ENCODE results near the gene SDE2.

SDE2 gene

GRCh38 chr1:225979421-225979820 lies 19.7 kb downstream of the SDE2 start:
- TF ChIP-seq REST (IDR thresholded peaks at IDR 0.05; ENCODE audit: insufficient read depth in 1 of 2, low read depth in 2 of 2, low read length in 2 of 2) (no peak), TAF1 (IDR thresholded peaks at IDR 0.05; ENCODE audit: borderline replicate concordance, insufficient read depth, low read length) (no peak), POLR2AphosphoS5 (IDR thresholded peaks at IDR 0.05; ENCODE audit: low read depth, low read length) (no peak), SIN3A (IDR thresholded peaks at IDR 0.05; ENCODE audit: borderline replicate concordance, insufficient read depth, low read length) (no peak), FOXP2 (optimal IDR thresholded peaks at IDR 0.05; ENCODE audit: borderline replicate concordance, extremely low read depth, extremely low read length, insufficient read depth) (no peak)

GRCh38 chr1:225977937-225978748 lies 21.0 kb downstream of the SDE2 start:
- TF ChIP-seq SIN3A (IDR thresholded peaks at IDR 0.05; ENCODE audit: borderline replicate concordance, insufficient read depth, low read length), result no peak
- no peak for TF ChIP-seq FOXP2 (optimal IDR thresholded peaks at IDR 0.05; ENCODE audit: borderline replicate concordance, extremely low read depth, extremely low read length, insufficient read depth)
- no peak for TF ChIP-seq POLR2AphosphoS5 (IDR thresholded peaks at IDR 0.05; ENCODE audit: low read depth, low read length)
- no peak for TF ChIP-seq TAF1 (IDR thresholded peaks at IDR 0.05; ENCODE audit: borderline replicate concordance, insufficient read depth, low read length)
- TF ChIP-seq REST (IDR thresholded peaks at IDR 0.05; ENCODE audit: insufficient read depth in 1 of 2, low read depth in 2 of 2, low read length in 2 of 2), result no peak

DNA sequence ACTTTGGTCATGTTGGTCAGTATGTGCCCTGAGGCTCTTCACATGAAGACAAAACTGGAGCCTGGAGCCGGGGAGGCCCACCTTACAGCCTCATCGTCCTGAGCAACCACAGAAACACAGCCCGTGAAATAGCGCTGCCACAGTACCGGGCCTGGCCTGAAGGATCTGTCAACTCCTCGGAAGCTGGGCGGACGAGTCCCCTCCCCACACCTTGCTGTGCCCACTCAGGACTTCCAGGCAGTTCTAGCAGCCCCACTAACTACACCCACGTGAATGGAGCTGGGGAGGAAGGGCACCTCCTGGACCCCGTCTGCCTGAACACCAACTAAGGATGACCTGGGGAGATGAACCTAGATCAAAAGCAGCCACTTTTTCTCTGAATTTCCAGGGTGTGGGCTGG lies 24.7 kb downstream of the SDE2 start:
- TF ChIP-seq REST (IDR thresholded peaks at IDR 0.05; ENCODE audit: insufficient read depth in 1 of 2, low read depth in 2 of 2, low read length in 2 of 2) (no peak), POLR2AphosphoS5 (IDR thresholded peaks at IDR 0.05; ENCODE audit: low read depth, low read length) (no peak), TAF1 (IDR thresholded peaks at IDR 0.05; ENCODE audit: borderline replicate concordance, insufficient read depth, low read length) (no peak), SIN3A (IDR thresholded peaks at IDR 0.05; ENCODE audit: borderline replicate concordance, insufficient read depth, low read length) (no peak), FOXP2 (optimal IDR thresholded peaks at IDR 0.05; ENCODE audit: borderline replicate concordance, extremely low read depth, extremely low read length, insufficient read depth) (no peak)

- no peak for TF ChIP-seq REST (IDR thresholded peaks at IDR 0.05; ENCODE audit: insufficient read depth in 1 of 2, low read depth in 2 of 2, low read length in 2 of 2)
- no peak for TF ChIP-seq TAF1 (IDR thresholded peaks at IDR 0.05; ENCODE audit: borderline replicate concordance, insufficient read depth, low read length)
- TF ChIP-seq FOXP2 (optimal IDR thresholded peaks at IDR 0.05; ENCODE audit: borderline replicate concordance, extremely low read depth, extremely low read length, insufficient read depth), result no peak
- TF ChIP-seq POLR2AphosphoS5 (IDR thresholded peaks at IDR 0.05; ENCODE audit: low read depth, low read length), result no peak
- no peak for TF ChIP-seq SIN3A (IDR thresholded peaks at IDR 0.05; ENCODE audit: borderline replicate concordance, insufficient read depth, low read length)
These were observed 26.0 kb downstream of the SDE2 start for GRCh38 chr1:225973158-225973557.
